ENCODE measurements around the gene SRBD1.
A peak's percentile ranks its signal among the peaks of the same experiment; 100 is the strongest.
"Not testable (repeated sequence)": the region's sequence is repeated elsewhere in the genome, so short reads cannot be mapped to it uniquely, and the experiment has no call there.

SRBD1 gene

GRCh38 chr2:45457211-45457945 is 153.7 kb downstream of the SRBD1 start:
- no peak for DNase-seq

DNA sequence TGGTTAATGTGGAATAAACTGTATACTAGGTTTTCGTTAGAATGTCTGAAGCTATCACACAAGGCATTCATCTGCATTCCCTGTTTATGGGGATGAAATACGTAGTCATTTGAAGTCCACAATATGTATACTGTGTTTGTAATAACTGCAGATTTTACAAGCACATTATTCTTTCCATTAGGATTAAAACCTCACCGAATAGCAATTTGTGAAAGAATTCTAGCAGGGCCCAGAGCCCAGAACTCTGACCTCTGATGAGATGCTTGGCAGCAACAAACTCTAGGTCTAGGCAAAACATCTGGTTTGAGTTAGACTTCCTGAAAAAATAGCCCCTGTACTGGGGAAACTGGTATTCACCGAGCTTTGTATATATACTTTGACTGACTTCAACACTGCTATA is 158.2 kb downstream of the SRBD1 start:
- no peak for DNase-seq

GRCh38 chr2:45450634-45451033 is 160.4 kb downstream of the SRBD1 start:
- no peak for DNase-seq

DNA sequence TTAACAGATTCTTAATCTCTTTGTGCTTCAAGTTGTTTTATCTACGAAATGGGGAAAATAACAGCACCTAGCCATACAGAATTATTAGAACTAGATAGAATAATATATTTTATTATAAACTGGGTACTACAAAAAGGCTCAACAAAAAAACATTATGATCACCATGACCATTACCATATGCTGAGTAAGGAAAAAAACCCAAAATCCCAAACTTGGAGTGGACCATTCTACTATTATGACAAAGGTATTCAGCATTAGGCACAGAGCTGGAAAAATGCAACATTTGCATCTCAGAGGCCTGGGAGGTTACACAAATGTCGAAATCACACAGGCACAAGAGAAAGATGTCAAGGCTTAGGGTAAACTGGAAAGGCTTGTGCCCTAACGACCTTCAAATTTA is 162.8 kb downstream of the SRBD1 start:
- no peak for DNase-seq

DNA sequence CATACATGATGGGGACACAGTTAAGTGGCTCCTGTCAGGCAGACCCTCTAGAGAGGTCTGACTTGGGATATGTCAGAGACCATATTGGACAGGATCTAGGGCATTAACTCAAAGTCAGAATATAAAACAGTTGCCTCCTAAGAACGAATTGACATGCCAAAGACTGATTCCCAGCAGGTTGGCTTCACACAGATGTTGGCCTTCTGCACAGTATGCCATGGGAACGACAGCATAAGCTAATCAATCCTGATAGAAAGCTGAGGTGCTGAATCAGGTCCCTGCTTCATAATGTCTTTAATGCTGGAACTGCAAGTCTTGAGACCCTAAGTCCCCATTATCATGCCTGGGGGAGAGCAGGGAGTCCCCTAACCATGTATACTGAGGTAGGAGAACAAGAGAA is 165.1 kb downstream of the SRBD1 start:
- no peak for DNase-seq

GRCh38 chr2:45445037-45445436 is 166.0 kb downstream of the SRBD1 start:
- DNase-seq: no peak

GRCh38 chr2:45443012-45443411 is 168.1 kb downstream of the SRBD1 start:
- no peak for DNase-seq

GRCh38 chr2:45442026-45442425 is 169.0 kb downstream of the SRBD1 start:
- no peak for DNase-seq

GRCh38 chr2:45441571-45441970 is 169.5 kb downstream of the SRBD1 start:
- no peak for DNase-seq

GRCh38 chr2:45439788-45440773 is 171.0 kb downstream of the SRBD1 start:
- DNase-seq: peak in 1 of 2 experiments; percentile 1

DNA sequence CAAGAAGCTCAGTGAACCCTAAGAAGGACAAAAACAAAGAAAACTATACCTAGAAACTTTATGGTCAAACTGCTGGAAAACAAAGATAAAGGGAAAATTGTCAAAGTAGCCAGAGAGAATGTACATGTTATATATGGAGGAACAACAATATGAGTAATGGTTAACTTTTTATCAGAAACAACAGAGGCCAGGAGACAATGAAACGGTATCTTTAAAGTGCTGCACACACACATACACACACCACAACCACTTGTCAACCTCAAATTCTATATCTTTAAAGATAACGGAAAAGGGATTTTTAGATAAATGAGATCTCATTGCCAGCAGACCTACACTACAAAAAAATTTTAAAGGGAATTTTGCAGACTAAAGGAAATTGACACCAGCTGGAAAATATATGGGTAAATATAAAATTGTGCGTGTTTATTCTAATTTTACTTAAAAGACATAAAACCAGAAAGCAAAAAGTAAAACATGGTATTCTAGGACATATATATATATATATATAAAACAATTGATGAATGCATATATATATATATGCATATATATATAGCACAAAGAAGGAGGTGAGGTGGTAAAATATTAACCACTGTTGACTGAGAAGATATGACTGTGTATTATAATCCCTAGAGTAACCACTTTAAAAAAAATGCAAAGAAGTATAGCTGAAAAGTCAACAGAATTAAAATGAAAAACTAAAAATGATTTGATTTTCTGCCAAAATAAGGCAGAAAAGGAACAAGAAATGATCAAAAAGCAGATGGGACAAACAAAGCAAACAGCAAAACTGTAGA is 172.0 kb downstream of the SRBD1 start:
- DNase-seq: no peak

DNA sequence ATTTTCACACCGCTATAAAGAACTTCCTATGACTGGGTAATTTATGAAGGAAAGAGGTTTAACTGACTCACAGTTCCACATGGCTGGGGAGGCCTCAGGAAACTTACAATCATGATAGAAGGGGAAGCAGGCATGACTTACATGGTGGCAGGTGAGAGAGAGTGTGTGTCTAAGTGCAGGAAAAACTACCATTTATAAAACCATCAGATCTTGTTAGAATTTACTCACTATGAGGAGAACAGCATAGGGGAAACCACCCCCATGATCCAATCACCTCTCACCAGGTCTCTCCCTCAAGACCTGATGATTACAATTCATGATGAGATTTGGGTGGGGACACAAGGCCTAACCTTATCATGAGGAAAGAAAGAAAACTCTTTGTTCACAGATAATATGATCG is 174.6 kb downstream of the SRBD1 start:
- DNase-seq: no peak

- DNase-seq: no peak
Observed at GRCh38 chr2:45435316-45435715, 175.8 kb downstream of the SRBD1 start.

DNA sequence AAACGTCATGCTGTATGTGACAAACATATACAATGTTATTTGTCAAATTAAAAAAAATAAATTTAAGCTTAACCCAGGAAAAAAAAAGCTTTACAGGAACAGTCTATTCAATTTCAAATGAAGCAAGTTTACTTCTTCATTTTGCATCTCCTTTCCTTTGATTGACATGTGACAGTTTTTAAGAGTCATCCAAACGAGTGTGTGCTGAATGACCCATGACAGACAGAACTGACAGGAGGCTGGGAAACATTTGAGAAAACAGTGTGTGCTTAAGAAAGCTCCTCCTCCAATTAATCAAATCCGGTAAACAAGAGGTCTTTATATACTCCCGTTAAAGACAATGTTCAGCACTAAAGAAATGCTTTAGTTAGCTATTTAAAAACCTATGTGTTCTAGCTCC is 177.7 kb downstream of the SRBD1 start:
- peak in 1 of 2 experiments; percentile 13 for DNase-seq

DNA sequence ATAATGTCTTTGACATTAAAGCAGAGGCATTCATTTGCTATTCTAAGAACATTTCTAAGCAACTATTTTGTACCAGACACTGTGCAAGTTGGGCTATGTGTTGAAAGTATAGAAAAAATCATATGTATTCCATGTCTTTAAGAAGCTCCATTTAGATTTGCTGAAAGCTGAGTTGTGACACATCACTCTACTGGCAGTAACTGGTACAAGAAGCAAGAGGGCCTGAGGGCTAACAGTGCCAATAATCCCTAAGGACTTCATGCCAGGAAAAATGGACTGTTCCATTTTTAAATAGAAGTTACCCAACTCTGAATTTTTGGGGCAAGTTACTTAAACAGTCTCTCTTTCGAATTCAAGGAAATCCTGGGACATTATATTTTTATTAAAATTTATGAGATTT is 178.7 kb downstream of the SRBD1 start:
- DNase-seq: no peak

DNA sequence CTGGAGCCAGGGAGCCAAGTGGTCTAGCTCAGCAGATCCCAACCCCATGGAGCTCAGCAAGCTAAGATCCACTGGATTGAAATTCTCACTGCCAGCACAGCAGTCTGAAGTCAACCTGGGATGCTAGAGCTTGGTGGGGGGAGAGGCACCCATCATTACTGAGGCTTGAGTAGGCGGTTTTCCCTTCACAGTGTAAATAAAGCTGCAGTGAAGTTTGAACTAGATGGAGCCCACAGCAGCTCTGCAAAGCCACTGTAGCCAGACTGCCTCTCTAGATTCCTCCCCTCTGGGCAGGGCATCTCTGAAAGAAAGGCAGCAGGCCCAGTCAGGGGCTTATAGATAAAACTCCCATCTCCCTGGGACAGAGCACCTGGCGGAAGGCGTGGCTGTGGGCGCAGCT is 185.0 kb downstream of the SRBD1 start:
- not testable (repeated sequence) for DNase-seq

- DNase-seq: no peak
Observed at GRCh38 chr2:45422921-45423320, 188.1 kb downstream of the SRBD1 start.

GRCh38 chr2:45418532-45418931 is 192.5 kb downstream of the SRBD1 start:
- DNase-seq: no peak

DNA sequence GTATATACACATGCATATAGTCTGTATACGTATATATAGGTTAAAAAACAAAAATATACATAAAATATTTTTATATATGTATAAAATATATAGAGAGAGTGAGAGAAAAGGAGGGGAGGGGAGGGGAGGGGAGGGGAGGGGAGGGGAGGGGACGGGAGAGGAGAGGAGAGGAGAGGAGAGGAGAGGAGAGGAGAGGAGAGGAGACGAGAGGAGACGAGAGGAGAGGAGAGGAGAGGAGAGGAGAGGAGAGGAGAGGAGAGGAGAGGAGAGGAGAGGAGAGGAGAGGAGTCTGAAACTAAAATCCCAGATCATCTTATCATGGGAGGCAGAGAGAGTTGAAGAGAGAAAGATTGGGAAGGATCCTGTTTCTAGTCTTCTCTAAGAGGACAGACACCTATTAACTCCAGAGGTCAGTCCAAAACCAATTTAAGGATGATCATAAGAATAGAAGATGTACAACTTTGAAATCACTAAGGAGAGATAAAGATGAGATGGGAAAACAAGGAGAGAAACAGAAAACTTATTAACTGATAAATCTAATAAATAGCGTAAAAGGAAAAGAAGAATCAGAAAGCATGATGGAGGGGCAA is 195.4 kb downstream of the SRBD1 start:
- DNase-seq: no peak

- no peak for DNase-seq
Observed at GRCh38 chr2:45412754-45413379, 198.2 kb downstream of the SRBD1 start.

DNA sequence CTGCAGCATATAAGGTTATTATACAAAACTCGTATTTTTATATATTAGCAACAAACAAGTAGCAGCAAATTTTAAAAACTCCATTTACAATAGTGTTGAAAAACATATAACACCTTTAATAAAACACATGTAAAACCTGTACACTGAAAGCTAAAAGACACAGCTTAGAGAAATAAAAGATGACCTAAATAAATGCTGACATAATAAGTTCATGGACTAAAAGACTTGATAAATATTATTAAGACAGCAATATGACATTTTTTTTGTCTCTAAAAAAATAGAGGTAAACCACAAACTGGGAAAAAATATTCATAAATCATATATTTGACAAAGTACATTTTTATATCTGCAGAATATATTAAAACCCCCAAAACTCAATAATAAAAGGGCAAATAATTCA is 201.4 kb downstream of the SRBD1 start:
- no peak for DNase-seq

DNA sequence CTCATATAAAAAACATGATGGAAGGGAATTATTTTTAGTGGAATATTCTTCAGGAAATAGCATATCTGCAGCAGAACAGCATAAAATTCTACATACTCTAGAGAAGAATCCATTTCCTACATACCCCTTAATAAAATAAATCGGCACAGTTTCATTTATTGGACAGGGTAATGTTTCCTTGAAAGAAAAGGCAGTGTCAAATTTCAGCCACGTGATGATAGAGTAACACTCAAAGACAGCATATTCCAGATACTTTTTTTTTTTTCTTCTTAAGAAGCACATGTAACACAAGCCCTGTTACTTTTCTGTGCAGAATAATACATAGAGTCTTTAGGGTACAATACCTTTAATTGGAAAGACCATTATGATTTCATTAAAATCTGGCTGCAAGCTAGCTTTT is 204.4 kb downstream of the SRBD1 start:
- no peak for DNase-seq
